GM21526 (cell line): Measurements from ENCODE around the gene CLIC6.
A peak's percentile ranks its signal among the peaks of the same experiment; 100 is the strongest.

ENCODE experiments used
- ATAC-seq: cut with Tn5 transposase; IDR thresholded peaks from one replicate; pipeline ENCODE4 v1.9.1; 2021; ENCODE audit warnings: moderate library complexity; ENCODE audit not compliant: unreplicated experiment, low FRiP score

Gene CLIC6

GRCh38 chr21:34668803-34669148 lies at the start of gene CLIC6:
Gene CLIC6 (plus strand): TSS chr21:34668994. CDS start chr21:34669389, 395 bp downstream.
- no peak for ATAC-seq

DNA sequence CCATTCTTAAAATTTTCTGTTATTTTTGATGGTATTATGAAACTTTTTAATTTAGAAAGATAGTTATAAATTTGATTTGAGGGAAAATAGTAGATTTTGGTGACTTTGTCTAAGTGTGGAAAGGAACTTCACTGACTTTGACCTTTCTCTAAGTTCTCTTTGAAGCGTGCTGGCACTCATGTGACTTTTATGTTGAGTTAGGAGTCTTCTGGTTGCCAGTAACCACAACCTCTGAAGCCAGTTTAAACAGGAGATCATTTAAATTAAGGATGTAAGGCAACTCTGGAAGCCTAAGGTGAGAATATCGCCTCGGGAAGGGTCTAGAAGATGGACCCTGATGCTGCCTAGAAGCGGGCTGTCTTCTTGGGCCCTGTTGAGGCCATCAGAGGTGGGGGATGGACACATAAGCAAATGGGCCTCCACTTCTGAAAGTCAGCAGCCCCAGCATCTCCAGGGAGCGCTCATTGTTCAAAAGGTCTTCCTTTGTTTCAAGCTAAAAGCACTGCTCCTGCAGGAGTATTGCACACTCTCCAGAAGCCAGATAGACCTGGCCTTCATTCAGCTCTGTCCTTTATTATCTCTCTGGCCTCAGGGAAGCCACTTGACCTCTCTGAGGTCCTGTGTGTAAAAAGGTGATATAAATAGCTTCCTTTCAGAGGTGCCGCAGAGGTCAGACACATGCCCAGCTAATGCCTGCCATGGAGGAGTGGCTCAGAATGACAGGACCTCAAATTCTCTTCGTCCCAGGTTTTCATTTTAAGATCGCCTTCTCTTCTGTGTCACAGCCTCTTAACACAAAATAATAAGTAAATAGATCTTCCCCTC lies 48.7 kb upstream of the CLIC6 start:
- no peak for ATAC-seq

DNA sequence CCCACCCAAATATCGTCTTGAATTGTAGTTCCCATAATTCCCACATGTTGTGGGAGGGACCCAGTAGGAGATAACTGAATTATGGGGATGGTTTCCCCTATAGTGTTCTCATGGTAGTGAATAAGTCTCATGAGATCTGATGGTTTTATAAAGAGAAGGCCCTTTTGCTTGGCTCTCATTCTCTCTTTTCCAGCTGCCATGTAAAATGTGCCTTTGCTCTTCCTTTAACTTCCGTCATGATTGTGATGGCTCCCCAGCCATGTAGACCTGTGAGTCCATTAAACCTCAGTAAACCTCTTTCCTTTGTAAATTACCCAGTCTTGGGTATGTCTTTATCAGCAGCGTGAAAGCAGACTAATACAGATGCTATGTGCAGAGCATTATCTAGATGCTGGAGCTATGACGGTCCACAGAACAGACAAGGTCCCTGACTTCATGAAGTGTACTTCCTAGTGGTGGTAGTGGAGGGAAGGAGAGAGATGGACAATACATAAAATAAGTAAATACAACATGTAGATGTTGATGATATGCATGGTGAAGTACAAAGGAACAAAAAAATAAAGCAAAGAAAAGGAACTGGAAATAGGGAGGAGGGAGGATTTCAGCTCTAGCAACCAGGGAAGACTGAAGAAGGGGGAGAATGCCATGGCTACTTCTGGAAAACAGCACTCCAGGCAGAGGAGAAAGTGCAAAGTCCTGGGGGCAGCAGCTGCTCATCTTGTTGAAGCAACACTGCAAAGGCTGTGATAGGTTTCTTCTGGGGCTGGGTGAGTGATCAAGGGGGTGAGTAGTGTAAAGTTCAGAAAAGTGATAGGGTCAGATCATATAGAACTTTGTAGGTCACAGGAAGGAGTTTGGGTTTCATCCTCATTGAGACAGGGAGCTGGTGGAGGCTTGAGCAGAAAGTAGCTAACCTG lies 47.1 kb upstream of the CLIC6 start:
- ATAC-seq: no peak

- no peak for ATAC-seq
Observed at GRCh38 chr21:34623516-34623915, 45.3 kb upstream of the CLIC6 start.

GRCh38 chr21:34625030-34625593 lies 43.7 kb upstream of the CLIC6 start:
- no peak for ATAC-seq

GRCh38 chr21:34626131-34626530 lies 42.7 kb upstream of the CLIC6 start:
- no peak for ATAC-seq

GRCh38 chr21:34630536-34631143 lies 38.2 kb upstream of the CLIC6 start:
- no peak for ATAC-seq

GRCh38 chr21:34632498-34632897 lies 36.3 kb upstream of the CLIC6 start:
- ATAC-seq: no peak

DNA sequence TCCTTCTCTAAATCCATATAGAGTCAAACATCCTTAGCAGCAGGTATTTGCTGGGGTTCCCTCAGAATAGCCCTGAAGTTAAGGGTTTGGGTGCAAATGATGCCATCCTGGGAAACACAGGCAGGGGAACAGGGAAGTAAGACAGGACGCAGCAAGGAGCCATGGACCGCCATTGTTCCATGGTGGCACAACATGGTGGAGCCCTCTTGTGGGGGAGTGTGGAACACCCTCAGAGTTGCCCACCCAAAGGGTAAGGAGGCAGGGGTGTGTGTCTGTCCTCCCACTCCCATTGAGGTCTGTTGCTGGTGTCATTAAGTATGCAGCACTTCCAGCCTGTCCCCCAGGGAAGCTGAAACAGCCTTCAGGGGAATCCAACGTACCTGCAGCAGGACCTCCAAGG lies 33.5 kb upstream of the CLIC6 start:
- no peak for ATAC-seq

DNA sequence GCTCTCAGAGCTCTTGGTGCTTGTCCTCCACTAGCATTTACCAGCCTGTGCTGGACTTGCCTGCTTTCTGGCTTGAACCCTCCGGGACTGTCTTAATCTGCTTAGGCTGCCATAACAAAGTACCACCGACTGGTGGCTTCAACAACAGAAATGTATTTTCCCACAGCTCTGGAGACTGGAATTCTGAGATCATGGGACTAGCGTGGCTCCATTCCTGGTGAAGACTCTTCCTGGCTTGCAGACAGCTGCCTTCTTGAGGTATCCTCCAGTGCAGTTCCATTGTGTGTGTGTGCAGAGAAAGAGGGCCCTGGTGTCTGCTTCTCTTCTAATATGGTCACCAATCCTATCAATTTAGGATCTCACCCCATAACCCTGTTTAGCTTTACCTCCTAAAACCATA lies 31.8 kb upstream of the CLIC6 start:
- no peak for ATAC-seq

GRCh38 chr21:34639250-34639649 lies 29.5 kb upstream of the CLIC6 start:
- no peak for ATAC-seq

DNA sequence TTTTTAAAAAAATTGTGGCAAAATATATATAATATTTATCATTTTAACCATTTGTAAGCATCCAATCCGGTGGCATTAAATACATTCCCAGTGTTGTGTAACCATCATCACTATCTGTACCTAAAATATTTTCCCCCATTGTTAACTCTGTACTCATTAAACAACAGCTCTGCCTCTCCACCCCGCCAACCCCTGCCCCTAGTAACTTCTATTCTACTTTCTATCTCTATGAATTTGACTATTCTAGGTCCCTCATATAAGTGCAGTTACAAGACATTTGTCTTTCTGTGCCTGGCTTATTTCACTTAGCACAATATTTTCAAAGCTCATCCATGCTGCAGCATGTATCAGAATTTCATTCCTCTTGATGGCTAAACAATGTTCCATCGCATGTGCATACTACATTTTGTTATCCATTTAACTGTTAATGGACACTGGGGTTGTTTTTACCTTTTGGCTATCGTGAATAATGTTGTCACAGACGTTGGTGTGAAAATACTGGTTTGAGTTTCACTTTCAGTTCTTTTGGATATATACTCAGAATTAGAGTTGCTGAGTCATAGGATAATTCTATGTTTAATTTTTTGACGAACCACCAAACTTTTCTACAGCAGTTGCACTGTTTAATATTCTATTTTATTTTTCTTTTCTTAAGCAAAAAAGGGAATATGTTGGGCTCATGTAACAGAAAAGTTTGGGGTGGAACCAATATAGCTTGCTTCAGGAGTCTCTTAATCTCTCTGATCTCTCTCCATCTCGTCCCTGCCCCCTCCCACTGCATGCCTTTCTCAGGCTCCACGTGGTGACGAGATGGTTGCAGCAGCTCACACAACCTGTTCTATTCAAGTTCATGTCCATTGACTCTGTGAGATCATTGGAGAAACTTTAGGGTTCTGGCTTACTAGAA lies 28.7 kb upstream of the CLIC6 start:
- ATAC-seq: no peak

DNA sequence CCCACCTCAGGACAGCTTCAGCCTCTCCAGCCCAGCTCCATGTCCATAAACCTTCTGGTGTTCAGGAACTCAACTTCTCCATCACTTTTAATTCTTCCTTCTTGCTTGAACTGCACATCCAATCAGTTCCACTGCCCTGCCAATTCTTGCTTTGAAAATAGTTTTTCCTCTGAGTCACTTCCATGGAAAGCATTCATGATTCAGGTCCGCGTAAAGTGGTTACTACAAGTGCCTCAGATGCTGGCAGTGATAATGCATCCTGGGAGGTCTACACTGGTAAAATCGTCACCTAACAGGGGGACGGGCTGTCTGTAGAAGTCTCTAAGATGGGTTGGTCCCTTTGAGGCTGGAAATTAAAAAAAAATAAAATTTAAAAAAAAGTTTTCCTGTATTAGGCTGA lies 27.9 kb upstream of the CLIC6 start:
- ATAC-seq: no peak

DNA sequence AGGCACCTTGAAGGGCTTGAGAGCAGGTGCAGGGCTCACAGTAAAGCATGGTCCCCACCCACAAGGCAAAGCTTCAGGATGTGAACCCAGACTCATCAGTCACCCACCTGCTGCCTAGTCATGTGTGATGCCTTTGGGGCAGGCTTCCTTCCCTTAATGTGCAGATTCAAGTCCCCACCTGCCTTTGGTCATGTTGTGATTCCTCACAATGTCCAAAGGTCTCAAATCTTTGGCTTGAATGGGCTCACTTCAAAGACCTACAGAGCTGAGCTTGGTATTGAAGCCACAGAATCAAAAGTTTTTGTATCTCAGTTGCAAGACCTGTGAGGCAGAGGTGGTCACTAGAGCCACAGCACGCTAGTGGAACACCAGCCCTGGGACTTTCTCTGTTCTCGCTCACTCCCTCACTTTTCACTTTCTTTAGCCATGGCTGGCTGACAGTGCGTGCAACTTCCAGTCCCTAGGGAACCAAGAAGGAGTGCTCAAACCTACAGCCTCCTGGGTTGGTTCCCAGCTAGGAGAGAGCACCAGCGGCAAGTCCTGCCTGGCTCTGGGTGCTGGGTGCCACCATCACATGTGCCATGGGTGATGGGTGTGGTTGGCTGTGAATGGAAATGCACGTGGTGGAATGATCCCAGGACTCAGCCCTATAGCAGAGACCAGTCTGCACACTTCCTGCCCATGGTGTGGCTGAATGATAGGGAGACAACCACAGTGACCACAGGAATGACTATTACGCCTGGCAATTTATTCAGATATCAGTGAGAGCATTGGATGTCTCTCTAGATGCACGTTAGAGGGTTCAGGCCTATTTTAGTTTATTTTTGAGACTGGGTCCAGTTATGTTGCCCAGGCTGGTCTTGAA lies 26.4 kb upstream of the CLIC6 start:
- peak; percentile 47 for ATAC-seq

GRCh38 chr21:34644825-34645224 lies 24.0 kb upstream of the CLIC6 start:
- no peak for ATAC-seq

DNA sequence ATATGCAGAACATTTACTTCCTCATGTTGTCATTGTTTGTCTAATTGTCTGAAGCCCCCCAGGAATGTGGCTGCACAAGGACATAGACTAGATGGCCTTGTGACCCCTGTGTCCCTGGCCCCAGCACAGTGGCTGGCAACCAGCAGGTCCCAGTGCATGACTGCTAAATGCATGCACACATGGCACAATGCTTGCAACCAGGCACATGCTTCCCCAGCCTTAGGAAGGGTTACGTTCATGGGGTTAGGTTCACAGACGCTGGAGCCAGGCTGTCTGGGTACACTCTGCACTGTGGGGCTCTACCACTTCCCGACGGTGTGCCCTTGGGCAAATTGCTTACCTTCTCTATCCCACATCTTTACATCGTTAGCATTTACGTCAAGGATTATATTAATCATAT lies 21.2 kb upstream of the CLIC6 start:
- ATAC-seq: no peak

DNA sequence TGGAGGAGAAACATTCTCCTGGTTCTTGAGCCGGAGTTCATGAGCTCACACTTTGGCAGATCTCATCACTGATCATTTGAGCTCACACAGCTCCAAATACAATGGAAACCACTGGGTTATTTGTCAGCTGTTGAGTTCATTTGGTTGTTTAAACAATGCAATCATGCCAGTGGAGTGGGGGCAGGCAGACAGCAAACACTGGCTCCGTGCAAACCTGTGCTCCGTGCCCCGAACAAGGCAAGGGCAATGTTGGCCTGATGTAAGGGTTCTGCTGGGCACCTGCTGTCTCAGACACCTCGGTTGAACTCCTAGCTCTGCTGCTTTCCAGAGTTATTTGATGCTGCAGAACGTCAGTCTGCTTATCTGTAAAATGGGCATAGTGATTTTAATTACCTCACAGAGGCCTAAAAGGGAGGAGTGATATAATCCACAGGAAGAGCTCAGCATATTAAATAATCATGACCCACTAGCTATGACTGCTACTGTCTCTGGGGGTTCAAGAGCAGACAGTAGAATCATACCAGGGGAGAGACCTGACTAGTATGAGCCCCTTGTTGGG lies 20.0 kb upstream of the CLIC6 start:
- no peak for ATAC-seq

- no peak for ATAC-seq
Observed at GRCh38 chr21:34649400-34649799, 19.4 kb upstream of the CLIC6 start.
